GM19372 (cell line): ENCODE results near the gene NR0B2.

Experiments used
- ATAC-seq: cut with Tn5 transposase; IDR thresholded peaks from one replicate; pipeline ENCODE4 v1.9.1; 2021; ENCODE audit warnings: mild to moderate bottlenecking, low read depth, moderate library complexity; ENCODE audit not compliant: unreplicated experiment

Gene NR0B2

GRCh38 chr1:26938004-26938658, 24.4 kb upstream of the NR0B2 start:
- ATAC-seq: no peak

- no peak for ATAC-seq
Measured at GRCh38 chr1:26936823-26937222, 23.0 kb upstream of the NR0B2 start.

GRCh38 chr1:26932531-26932930, 18.8 kb upstream of the NR0B2 start:
- ATAC-seq: no peak

GRCh38 chr1:26923711-26924110, 9.9 kb upstream of the NR0B2 start:
- ATAC-seq: no peak

- no peak for ATAC-seq
Measured at GRCh38 chr1:26922901-26923300, 9.1 kb upstream of the NR0B2 start.

GRCh38 chr1:26922431-26922729, 8.6 kb upstream of the NR0B2 start:
- no peak for ATAC-seq

GRCh38 chr1:26921540-26922430, 8.0 kb upstream of the NR0B2 start, which contains the start of gene NUDC:
Gene NUDC (plus strand): TSS chr1:26921743. CDS start chr1:26921849, 106 bp downstream.
- ATAC-seq: peak; percentile 96

- no peak for ATAC-seq
Measured at GRCh38 chr1:26921126-26921539, 7.4 kb upstream of the NR0B2 start.

GRCh38 chr1:26915204-26915842, 1.5 kb upstream of the NR0B2 start:
- no peak for ATAC-seq

- no peak for ATAC-seq
Measured at GRCh38 chr1:26913389-26913753, 404 bp downstream of the NR0B2 start.

- ATAC-seq: no peak
Measured at GRCh38 chr1:26912147-26912490, 1.7 kb downstream of the NR0B2 start.

- ATAC-seq: no peak
Measured at GRCh38 chr1:26911399-26912146, 2.2 kb downstream of the NR0B2 start.

- no peak for ATAC-seq
Measured at GRCh38 chr1:26910343-26911160, 3.2 kb downstream of the NR0B2 start.

GRCh38 chr1:26909951-26910342, 3.8 kb downstream of the NR0B2 start:
- no peak for ATAC-seq

GRCh38 chr1:26907071-26907917, 6.5 kb downstream of the NR0B2 start:
- ATAC-seq: no peak

- no peak for ATAC-seq
Measured at GRCh38 chr1:26900815-26901511, 12.8 kb downstream of the NR0B2 start.

- no peak for ATAC-seq
Measured at GRCh38 chr1:26900001-26900814, 13.6 kb downstream of the NR0B2 start, which contains the start of gene GPATCH3. Gene GPATCH3 (minus strand): TSS chr1:26900467. CDS start chr1:26900442, 25 bp downstream.

- ATAC-seq: no peak
Measured at GRCh38 chr1:26897351-26897750, 16.4 kb downstream of the NR0B2 start.
